GM18873 (cell line): ENCODE results near the gene LRRC14B.

Experiments
- ATAC-seq: cut with Tn5 transposase; IDR thresholded peaks from one replicate; pipeline ENCODE4 v1.9.1; 2021; ENCODE audit warnings: mild to moderate bottlenecking, moderate library complexity, moderate number of reproducible peaks; ENCODE audit not compliant: unreplicated experiment, low FRiP score

Gene LRRC14B

DNA sequence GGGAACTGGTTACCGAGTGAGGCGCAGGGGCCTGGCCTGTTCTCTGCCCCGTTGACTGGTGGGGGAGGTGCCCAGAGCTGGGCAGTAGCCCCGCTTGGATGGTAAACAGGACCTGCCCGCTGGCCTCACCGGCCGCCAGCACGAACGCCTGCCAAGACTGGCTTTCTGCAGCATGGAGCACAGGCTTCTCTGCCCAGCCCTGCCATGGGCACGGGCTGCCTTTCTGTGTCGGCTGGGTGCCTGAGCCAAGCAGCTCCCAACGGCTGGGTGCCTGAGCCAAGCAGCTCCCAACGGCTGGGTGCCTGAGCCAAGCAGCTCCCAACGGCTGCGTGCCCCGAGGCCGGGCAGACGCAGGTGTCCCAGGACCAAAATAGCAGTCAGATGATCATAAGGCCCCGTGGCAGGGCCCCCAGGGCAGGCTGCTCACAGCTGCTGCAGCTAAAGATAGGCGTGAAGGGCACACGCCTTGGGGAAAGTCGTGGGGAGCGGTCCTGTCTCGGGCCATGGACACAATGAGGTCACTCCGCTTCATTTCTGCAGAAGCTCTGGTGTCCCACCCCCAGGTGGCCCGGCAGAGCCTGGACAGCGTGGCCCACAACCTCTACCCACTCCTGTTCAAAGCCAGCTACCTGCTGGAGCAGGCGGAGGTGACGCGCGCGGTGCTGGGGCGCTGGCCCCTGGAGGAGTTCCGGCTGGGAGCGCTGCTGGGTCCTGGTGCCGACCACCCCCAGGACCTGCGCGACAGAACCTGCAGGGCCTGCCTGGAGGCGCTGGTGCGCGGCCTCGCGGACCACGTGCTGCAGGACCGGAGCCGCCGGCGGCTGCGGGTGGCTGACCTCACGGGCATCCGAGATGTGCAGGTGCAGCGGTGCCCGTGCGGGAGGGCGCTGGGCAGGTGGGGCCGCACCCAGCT lies at the start of gene LRRC14B:
Gene LRRC14B (plus strand): TSS at position 460 of the 913 bp plus-strand sequence. CDS start 44 bp downstream, at position 504.
- no peak for ATAC-seq

DNA sequence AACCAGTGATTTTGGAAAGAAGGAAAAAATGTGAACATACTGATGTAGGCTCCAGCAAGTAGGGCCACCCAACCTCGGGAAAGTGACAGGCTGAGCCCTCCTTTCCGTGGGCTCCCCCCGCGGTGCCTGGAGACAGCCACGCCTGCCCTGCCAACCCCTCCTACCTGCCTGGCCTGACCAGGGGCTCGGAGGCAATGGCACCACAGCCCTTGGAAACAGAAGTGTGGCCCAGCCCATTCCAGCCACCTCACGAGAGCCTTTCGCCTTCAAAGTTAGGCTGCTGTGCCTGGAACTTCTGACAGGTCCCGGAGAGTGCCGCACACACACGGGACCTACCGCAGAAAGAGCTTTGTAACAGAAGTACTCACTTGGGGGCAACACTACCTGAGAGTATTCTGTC lies 49.5 kb upstream of the LRRC14B start:
- no peak for ATAC-seq

DNA sequence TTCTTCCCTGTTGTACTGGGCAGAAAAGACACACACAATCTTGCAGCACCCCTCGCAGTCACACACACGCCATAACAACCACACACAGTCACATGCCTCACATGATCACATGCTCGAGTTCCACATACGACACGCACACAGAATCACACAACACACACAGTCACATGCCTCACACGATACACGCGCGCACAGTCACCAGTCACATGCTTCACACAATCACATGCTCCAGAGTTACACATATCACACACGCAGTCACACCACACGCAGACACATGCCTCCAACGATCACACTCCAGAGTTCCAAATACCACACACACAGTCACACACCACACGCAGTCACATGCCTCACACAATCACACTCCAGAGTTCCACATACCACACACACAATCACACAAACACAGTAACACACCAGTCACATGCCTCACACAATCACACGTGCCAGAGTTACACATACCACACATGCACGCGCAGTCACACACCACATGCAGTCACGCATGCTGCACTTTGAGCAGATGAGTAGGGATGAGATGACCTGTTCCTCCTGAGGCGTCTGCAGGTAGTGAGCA lies 49.0 kb upstream of the LRRC14B start:
- no peak for ATAC-seq

DNA sequence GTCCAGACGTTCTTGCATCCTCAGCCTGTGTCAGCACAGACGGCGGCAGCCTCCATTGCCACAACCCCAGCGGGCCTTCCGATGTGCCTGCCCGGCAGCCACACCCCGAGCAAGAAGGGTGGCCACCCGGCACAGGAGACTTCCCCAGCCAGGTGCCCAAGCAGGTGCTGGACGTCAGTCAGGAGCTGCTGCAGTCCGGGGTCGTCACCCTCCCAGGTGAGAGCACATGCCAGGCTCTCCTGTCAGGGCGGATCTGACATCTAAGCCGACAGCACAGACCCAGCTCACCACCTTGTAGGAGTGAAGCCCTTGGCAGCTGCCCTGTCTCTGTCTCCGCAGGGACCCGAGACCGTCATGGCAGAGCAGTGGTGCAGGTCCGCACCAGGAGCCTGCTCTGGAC lies 48.3 kb upstream of the LRRC14B start:
- no peak for ATAC-seq

DNA sequence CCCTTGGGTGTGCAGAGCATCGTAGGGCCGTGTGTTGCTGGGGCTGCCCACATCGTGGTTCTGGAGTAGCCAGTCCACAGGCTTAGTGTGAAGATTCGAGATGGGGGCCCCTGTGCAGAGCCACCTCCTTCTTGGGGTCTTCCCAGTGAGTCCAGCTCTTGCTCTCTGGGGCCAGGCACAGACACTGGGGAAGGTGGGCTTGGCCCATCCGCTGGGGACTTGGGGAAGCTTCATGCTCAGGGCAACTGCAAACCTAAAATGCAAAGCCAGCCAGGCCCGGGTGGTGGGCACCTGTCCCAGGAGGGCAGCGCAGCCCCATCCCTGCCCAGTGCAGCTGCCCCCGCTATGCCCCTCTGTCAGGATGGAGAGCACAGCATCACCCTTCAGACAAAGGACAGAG lies 46.4 kb upstream of the LRRC14B start:
- no peak for ATAC-seq

DNA sequence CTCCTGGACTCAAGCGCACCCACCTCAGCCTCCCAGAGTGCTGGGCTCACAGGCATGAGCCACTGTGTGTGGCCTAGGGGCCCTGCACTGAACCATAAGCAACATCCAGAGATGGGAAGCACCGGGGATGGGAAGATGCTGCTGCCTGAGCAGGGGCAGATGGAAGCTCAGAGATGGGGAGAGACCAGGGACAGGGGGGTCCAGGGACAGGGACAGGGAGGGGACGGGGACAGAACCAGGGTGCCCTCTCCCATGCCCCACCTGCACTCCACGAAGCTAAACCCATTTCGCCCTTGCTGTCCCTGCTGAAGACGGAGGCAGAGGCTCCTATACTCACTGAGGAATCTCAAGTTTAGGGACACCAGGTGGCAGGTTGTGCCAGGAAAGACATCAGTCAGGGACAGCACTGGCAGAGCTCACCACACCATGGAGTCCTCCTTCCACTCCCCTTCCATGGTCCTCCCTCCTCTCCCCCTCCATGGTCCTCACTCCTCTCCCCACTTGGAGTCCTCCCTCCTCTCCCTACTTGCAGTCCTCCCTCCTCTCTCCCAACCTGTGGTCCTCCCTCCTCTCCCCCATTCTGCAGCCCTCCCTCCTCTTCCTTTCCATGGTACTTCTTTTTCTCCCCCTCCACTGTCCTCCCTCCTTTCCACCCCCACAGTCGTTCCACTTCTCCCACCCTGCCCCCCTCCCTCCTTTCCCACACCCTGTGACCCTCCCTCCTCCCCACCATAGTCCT lies 45.5 kb upstream of the LRRC14B start:
- ATAC-seq = no peak

DNA sequence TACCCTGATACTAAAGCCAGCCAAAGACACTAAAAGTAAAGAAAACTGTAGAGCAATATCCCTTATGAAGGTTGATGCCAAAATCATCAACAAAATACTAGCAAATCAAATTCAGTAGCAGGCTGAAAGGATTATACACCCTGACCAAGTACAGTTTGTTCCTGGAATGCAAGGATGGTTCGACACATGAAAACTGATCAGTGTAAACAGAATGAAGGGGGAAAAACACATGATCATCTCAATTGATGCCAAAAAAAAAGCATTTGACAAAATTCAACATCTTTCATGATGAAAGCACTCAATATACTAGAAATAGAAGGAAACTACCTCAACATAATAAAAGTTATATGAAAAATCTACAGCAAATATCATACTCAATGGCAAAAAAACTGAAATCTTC lies 43.5 kb upstream of the LRRC14B start:
- no peak for ATAC-seq

DNA sequence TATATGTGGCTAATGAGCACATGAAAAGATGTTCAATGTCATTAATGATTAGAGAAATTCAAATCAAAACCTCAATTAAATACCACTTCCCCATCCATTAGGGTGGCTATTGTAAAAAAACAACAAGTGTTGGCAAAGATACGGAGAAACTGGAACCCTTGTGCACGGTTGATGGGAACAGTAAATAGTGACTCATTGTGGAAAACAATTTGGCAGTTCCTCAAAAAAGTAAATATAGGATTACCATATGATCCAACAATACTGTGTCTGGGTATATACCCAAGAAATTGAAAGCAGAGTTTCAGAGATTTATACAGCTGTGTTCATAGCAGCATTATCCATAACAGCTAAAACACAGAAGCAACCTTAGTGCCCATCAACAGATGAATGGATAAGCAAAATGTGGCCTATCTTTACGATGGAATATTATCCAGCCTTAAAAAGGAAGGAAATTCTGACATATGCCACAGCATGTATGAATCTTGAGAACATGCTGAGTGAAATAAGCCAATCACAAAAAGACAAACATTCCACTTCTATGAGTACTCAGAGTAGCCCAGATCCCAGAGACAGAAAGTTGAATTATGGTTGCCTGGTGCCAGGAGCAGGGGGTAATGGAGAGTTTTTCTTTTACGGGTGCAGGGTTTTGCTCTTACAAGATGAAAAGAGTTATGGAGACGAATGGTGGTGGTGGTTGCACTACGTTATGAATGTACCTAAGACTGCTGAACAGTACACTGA lies 41.4 kb upstream of the LRRC14B start:
- ATAC-seq = no peak

DNA sequence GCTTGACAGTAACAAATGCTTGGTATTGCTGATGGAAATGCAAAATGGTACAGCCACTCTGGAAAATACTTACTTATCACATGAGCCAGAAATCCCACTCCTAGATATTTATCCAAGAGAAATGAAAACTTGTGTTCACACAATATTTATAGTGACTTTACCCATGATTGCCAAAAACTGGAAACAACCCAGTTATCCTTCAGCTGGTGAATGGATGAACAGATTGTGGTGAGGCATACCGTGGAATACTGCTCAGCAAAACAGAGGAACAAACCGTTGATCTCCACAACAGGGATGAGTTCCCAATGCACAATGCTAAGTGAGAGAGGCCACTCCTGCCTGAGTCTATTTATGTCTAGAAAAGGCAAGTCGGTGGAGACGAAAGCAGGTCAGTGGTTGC lies 40.5 kb upstream of the LRRC14B start:
- ATAC-seq = no peak

DNA sequence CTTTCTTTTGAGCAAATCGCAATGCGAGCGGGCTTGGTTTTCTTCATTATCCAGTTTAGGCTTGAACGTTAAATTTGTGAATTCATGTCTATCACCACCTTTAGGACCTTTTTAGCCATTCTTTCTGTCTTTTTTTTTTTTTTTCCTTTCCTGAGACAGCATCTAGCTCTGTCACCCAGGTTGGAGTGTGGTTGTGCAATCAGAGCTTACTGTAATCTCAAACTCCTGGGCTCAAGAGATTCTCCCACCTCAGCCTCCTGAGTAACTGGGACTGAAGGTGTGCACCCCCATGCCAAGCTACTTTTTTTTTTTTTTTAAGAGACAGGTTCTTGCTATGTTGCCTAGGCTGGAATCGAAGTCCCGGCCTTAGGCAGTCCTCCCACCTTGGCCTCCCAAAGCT lies 39.2 kb upstream of the LRRC14B start:
- no peak for ATAC-seq

DNA sequence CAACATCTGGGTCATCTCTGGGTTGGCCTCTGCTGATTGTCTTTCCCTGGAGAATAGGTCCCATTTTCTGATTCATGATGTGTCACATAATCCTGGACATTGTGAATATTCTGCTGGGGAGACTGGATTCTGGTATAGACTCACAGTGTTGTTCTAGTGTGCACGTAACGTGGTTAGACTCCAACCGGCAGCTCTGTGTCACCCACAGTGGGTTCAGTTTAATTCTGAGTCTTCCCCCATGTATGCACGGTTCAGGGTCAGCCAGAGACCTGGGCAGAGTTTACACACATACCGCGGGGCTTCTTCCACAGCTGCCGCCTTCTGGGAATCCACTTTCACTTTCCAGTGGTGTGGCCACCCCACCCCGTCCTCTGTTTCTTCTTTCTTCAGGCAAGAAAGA lies 38.0 kb upstream of the LRRC14B start:
- no peak for ATAC-seq

DNA sequence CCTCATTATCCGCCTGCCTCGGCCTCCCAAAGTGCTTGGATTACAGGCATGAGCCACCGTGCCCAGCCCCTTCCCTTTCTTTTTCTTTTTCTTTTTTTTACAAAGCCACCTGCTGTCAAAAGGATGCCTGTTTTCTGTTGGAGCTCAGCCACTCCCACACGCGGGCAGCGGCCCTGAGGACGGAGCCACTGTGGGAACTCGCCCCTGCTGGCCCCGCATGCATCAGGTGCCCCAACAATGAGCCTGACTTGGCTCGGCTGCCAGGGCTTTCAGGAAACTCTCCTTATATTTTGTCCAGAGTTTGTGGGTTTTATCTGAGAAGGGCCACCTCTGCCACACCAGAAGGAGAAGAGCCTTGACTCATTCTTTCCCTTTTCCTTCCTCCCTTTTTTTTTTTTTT lies 37.1 kb upstream of the LRRC14B start:
- no peak for ATAC-seq

DNA sequence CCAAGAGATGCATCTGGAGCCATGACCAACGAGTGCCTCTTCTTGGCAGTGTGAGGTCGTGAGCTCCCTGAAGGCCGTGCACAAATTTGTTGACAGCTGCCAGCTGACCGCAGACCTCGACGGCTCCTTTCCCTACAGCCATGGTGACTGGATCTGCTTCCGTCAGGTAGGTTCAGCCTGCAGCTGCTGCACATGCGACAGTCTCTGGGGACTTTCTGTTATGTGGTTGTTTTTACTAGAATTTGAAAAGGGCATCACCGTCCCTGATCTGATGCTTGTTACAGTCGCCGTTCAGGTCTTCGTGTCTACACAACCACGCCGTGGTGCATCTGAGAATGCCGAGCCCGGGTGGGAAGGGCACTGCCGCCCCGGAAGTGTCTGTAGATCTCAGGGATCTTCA lies 36.5 kb upstream of the LRRC14B start:
- no peak for ATAC-seq

DNA sequence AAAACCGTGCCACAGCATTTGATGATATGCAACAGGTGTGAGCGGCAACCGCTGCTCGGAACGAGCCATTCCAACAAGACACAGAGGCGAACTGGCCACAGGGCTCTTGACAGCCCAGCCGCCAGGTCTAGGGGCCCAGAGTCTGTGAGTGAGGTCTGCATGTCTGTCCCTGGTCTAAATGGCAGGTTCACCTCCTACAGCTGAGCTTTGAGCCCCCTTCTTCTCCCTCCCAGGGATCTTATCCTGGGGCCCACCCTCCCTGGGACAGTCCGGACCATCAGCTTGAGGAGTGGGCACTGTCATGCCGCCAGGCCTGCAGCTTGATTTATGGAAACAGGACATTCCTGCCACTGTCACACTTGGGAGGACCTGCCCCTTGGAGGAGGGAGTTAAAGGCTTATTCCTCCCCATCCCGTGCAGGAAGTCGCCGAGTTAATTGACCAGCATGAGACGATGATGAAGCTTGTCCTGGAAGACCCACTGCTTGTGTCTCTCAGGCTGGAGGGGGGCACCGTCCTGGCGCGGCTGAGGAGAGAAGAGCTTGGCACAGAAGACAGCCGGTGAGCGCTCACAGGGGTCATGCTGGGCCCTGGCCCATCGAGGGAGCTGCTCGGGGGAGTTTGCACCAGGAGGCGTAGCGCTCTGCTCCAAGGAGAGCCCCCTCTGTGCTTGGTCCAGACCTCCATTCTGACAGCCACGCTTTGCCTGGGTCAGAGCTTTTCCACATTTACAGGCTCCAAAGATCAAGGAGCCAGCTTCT lies 35.5 kb upstream of the LRRC14B start:
- no peak for ATAC-seq

DNA sequence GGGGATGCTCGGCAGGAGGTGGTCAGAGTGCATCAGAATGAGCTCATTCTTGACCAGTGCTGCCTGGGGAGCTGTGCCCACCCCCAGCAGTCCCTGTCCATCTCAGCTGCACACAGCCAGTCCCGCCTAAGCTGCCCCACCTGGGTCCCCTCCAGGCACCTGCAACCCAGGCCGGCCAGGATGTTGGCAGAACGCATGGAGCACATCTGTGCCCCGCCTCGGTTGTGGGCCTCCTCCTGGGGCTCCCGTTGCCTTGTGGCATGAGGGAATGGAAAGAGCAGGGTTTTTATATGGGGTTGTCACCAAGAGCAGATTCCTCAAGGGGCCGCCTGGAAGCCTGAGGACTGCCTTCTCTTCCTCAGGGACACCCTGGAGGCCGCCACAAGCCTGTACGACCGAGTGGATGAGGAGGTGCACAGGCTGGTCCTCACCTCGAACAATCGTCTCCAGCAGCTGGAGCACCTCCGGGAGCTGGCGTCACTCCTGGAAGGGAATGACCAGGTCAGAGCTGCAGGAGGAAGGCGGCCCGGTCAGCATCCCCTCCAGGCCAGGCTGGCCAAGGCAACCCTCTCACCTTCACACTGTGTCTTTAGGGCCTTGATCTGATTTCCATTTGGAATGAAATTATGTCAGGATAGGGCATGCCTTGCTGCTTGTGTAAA lies 34.8 kb upstream of the LRRC14B start:
- no peak for ATAC-seq

DNA sequence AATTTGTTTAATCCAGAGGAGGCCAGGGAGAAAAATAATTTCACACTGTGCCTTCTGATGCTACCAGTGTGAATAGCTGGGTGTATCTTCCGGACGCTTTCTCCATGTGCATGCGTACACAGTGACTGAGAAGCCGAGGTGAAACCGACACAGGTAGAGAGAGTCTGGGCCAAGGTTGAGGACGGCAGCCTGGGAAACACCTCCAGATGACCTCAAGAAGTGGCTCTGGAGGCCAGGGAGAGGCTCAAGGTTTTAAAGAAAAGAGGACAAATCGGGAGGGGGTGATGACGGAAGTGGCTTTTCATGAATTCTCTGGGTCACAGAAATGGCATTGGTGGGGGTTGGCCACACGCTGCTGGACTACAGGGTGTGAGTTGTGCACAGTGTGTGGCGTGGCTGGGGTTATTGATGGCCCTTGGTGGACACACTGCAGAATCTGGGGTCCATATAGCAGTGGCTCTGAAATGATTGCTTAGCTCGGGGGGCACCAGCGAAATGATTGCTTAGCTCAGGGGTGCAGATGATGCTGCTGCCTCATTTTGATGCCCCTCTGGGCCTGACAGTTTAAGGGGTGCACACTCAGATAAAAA lies 34.1 kb upstream of the LRRC14B start:
- ATAC-seq = no peak

DNA sequence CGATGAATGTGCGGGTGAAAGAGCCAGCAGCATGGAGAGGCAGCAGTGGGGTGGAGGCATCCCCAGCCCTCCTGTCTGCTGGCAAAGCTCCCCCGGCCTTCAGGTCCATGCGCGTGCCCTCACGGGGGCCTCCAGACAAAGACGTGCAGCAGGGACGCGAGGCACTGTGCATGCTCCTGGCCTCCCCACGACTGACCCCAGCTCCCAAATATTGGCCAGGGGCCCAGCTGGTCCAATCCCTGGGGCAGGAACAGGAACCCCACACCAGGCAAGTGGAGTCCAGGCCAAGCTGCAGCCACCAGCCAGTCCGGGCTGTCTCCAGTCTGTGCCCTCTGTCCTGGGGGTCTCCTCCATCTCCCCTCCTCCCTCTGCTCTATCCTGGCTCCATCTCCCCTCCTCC lies 33.5 kb upstream of the LRRC14B start:
- ATAC-seq = no peak

DNA sequence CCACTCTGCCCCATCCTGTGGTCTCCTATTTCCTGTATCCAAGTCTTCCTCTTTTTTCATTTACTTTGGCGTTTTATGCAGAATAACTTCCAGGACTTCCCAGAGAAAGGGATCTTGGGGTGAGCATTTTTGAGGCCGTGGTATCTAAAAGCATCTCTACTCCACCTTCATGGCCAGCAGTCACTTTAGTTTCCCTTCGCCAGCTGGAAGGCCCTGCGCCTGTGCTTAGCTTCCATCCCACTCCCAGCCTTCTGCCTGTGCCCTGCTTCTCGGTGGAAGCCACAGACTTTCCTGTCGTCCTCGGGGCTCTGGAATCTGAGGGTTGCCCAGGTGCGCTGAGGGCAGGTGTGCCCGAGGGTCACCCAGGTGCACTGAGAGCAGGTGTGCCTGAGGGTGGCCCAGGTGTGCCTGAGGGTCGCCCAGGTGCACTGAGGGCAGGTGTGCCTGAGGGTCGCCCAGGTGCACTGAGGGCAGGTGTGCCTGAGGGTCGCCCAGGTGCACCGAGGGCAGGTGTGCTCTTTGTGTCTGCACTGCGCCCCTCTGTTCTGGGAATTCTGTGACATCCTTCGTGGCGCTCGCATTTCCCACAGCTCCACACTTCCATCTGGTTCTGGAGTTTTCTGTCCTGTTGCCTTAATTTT lies 32.4 kb upstream of the LRRC14B start:
- no peak for ATAC-seq
